Heart right ventricle (tissue), 16 donors: ENCODE measurements around the gene MKKS. TPM values are rescaled to one million over a fixed set of nuclear protein-coding genes. Genes with fewer than 3 reads are reported as not detected.

Source experiments
- ATAC-seq, 8 donors: fragments of 200-7000 bp; cut with Tn5 transposase; one replicate each; pipeline ENCODE4 v1.9.1; 2020; ENCODE audit warnings: mild to moderate bottlenecking in 8 of 8, moderate library complexity in 8 of 8, moderate number of reproducible peaks in 1 of 8
- DNase-seq, 2 donors: peaks; one replicate each; pipeline ENCODE4 v3.0.0-alpha.2; 2020
- H3K27ac ChIP-seq, 10 donors: fragments of 200-600 bp; sonication (generic) in 2 of 10; one replicate each; pipeline versions ENCODE4 v1.5.0 to v1.8.0; 2020 to 2022; ENCODE audit warnings: mild to moderate bottlenecking in 3 of 10
- H3K27me3 ChIP-seq, 7 donors: fragments of 200-600 bp; one replicate each; pipeline ENCODE4 v1.8.0; 2021 to 2022; ENCODE audit warnings: mild to moderate bottlenecking in 2 of 7
- H3K36me3 ChIP-seq, 9 donors: fragments of 200-600 bp; sonication (generic) in 1 of 9; one replicate each; pipeline versions ENCODE4 v1.5.0 to v1.8.0; 2020 to 2022; ENCODE audit warnings: mild to moderate bottlenecking in 2 of 9
- H3K4me1 ChIP-seq, 9 donors: fragments of 200-600 bp; sonication (generic) in 1 of 9; one replicate each; pipeline versions ENCODE4 v1.5.0 to v1.8.0; 2020 to 2022; ENCODE audit warnings: mild to moderate bottlenecking in 4 of 9
- H3K4me3 ChIP-seq, 10 donors: fragments of 200-600 bp; sonication (generic) in 2 of 10; one replicate each; pipeline versions ENCODE4 v1.5.0 to v1.8.0; 2020 to 2022; ENCODE audit warnings: mild to moderate bottlenecking in 7 of 10, moderate library complexity in 2 of 10
- H3K9me3 ChIP-seq, 11 donors: fragments of 200-600 bp in 10 of 11; sonication (generic) in 2 of 11; one replicate each; pipeline versions ENCODE4 v1.5.0 to v1.8.0; 2013 to 2022; ENCODE audit warnings: mild to moderate bottlenecking in 2 of 11, control low read depth in 1 of 11, moderate library complexity in 1 of 11
- CTCF ChIP-seq, 9 donors: fragments of 200-600 bp; sonication (generic) in 2 of 9; IDR thresholded peaks; one replicate each; pipeline versions ENCODE4 v1.5.0 to v1.8.0; 2021 to 2022; ENCODE audit warnings: antibody characterized with exemption in 9 of 9, mild to moderate bottlenecking in 5 of 9, moderate library complexity in 1 of 9
- WGBS, 2 donors: extraction: QIAGEN DNeasy Blood & Tissue Kit; methylation state at CpG; one replicate each; pipeline ENCODE4 v1.1.7; 2013; ENCODE audit warnings: inconsistent platforms in 1 of 2; 5-methylcytosine and 5-hydroxymethylcytosine counted together
- intact Hi-C, 10 donors: fragments of 100-400 bp; cut with DNase I; formaldehyde crosslinking; loops; one replicate each; pipeline versions ENCODE4 v1.11.1 to v1.14.2; 2022
- polyA plus RNA-seq, 2 donors: library from polyadenylated mRNA; stranded (reverse); fragments of 200-250 nt; gene quantifications; one replicate each; pipeline ENCODE4 v1.2.3, GENCODE V29; 2013
- total RNA-seq, 10 donors: library from RNA; stranded (reverse); fragmentation: NEBNext Ultra II Directional in 3 of 10; extraction: Animal tissue kit (Norgen Biotek cat#: 25700) in 3 of 10; gene quantifications; one replicate each; pipeline versions ENCODE4 v1.2.1 to v1.2.4, GENCODE V29; 2021 to 2023
- donor health status: Arrhythmogenic right ventricular cardiomyopathy.
- donor health status: ischemic (EF 13 %, LVEDD 7.1; RV severe dilation, severe dysfunction).
- donor health status: healthy with polysubstance abuse.
- donor health status: DM: no; HTN: yes; CAD: no.
- donor health status: DM: no; HTN: no; CAD: no.
- donor health status: ischemic (EF 25% LVEDD 6.9; RV normal size, moderate dysfunction).
- donor health status: ischemic (EF 25% LVEDD 5.7; RV mildly dilated, moderate dysfunction).
- donor health status: healthy.
- donor health status: DM: yes; HTN: yes; CAD: no.
- donor health status: Ischemic cardiomyopathy.
- donor health status: ischemic (EF 35%, LVEDD 5.7; RV mildly dilated, moderate dysfunction).
- donor health status: nonischemic (EF 11% LVEDD 7.7; RV severe dilation, severe dysfunction).
- donor health status: DM: yes; HTN: yes; CAD: no.
- donor health status: PGD.
- donor health status: ischemic (EF 29% LVEDD 5.4; RV normal size, mild dysfunction).
- donor health status: nonischemic (EF 23%, LVEDD 6.1; RV moderate dilation, normal function).

Gene MKKS
- total and polyA plus RNA-seq, 12 donors = 13.6 to 30.7 (median 19.4) TPM

GRCh38 chr20:10447028-10447427, 13.0 kb upstream of the MKKS start:
- Histone ChIP-seq H3K4me1 (peaks cover 0 to 12% (median 0%) of the 10 kb centered on the region in 9 donors), H3K9me3 (no peaks in the 10 kb centered on the region), H3K4me3 (no peak overlapping the region), H3K27me3 (no peaks in the 10 kb centered on the region), H3K36me3 (no peaks in the 10 kb centered on the region), H3K27ac (peak overlapping the region in 1 of 10 donors; percentile 4)
- intact Hi-C loops = no loop called here
- TF ChIP-seq CTCF (IDR thresholded peaks at IDR 0.05) = no peak
- WGBS, 2 donors = 60 to 70% methylated on average over 3 of the region's 3 CpGs
- DNase-seq (no peak), ATAC-seq (no peak)

- H3K27me3 ChIP-seq = no peaks in the 10 kb centered on the region
- DNase-seq (no peak), ATAC-seq (no peak)
- no peaks in the 10 kb centered on the region for H3K36me3 ChIP-seq
- intact Hi-C loops = no loop called here
- no peaks in the 10 kb centered on the region for H3K9me3 ChIP-seq
- H3K4me1 ChIP-seq = peaks cover 0 to 12% (median 0%) of the 10 kb centered on the region in 9 donors
- TF ChIP-seq CTCF (IDR thresholded peaks at IDR 0.05) = no peak
- 92 to 96% methylated on average over 4 of the region's 4 CpGs for WGBS, 2 donors
- H3K27ac ChIP-seq = no peak overlapping the region
- no peak overlapping the region for H3K4me3 ChIP-seq
Measured at GRCh38 chr20:10445758-10446157, 11.7 kb upstream of the MKKS start.

- no peak for TF ChIP-seq CTCF (IDR thresholded peaks at IDR 0.05)
- Histone ChIP-seq H3K36me3 (no peaks in the 10 kb centered on the region), H3K9me3 (no peaks in the 10 kb centered on the region), H3K4me3 (no peak overlapping the region), H3K27me3 (no peaks in the 10 kb centered on the region), H3K4me1 (peaks cover 0 to 12% (median 0%) of the 10 kb centered on the region in 9 donors), H3K27ac (no peak overlapping the region)
- ATAC-seq = no peak
- 92 to 94% methylated on average over 2 of the region's 2 CpGs for WGBS, 2 donors
- intact Hi-C loops = no loop called here
- no peak for DNase-seq
Measured at GRCh38 chr20:10443936-10444335, 9.9 kb upstream of the MKKS start.

- peaks cover 3 to 11% (median 7%) of the 10 kb centered on the region in 9 donors for H3K4me1 ChIP-seq
- H3K9me3 ChIP-seq = no peaks in the 10 kb centered on the region
- DNase-seq = no peak
- 81 to 82% methylated on average over 4 of the region's 4 CpGs for WGBS, 2 donors
- intact Hi-C loops = loop anchor here in 2 of 10 donors (5.0 to 10.0 kb wide), 2 partner anchors 234 to 1457 kb away; partner anchors contain the start of gene JAG1 (in 1 of the 2)
- no peak for ATAC-seq
- no peak overlapping the region for H3K27ac ChIP-seq
- TF ChIP-seq CTCF (IDR thresholded peaks at IDR 0.05) = no peak
- no peaks in the 10 kb centered on the region for H3K36me3 ChIP-seq
- no peaks in the 10 kb centered on the region for H3K27me3 ChIP-seq
- no peak overlapping the region for H3K4me3 ChIP-seq
Measured at GRCh38 chr20:10438217-10438616, 4.2 kb upstream of the MKKS start.
